Stomach (tissue), 4 donors: ENCODE measurements around the gene SLC27A1.

ENCODE experiments used
- CTCF ChIP-seq, 7 experiments: fragments of 450-650 bp in 4 of 7; fragments of 200-600 bp in 3 of 7; sonication (generic) in 3 of 7; IDR thresholded peaks; one replicate each; pipeline ENCODE4 v1.5.1; 2016 to 2019; ENCODE audit warnings: antibody characterized with exemption in 7 of 7, control low read depth in 2 of 7, mild to moderate bottlenecking in 1 of 7
- EP300 ChIP-seq: sonication (generic); formaldehyde crosslinking; IDR thresholded peaks from one replicate; pipeline ENCODE4 v1.6.1; 2017; ENCODE audit warnings: antibody characterized with exemption
- POLR2A ChIP-seq, 4 donors: fragments of 450-650 bp; IDR thresholded peaks; one replicate each; pipeline ENCODE4 v1.6.1; 2016; ENCODE audit warnings: antibody characterized with exemption in 4 of 4, control low read depth in 2 of 4, mild to moderate bottlenecking in 1 of 4, moderate library complexity in 1 of 4
- POLR2AphosphoS5 ChIP-seq, 3 donors: sonication (generic); formaldehyde crosslinking; IDR thresholded peaks; one replicate each; pipeline ENCODE4 v1.6.1; 2016; ENCODE audit warnings: antibody characterized with exemption in 3 of 3

GRCh38 chr19:17450264-17451075 lies 19.9 kb upstream of the SLC27A1 start:
- TF ChIP-seq CTCF (IDR thresholded peaks at IDR 0.05) (no peak), POLR2A (IDR thresholded peaks at IDR 0.05) (no peak), POLR2AphosphoS5 (IDR thresholded peaks at IDR 0.05) (no peak), EP300 (no peak)
